Transverse colon (tissue), 4 donors: ENCODE data around the gene TGM6. TPM values are rescaled to one million over a fixed set of nuclear protein-coding genes. Genes with fewer than 3 reads are reported as not detected.

Experiments used
- DNase-seq: peaks from one replicate; pipeline ENCODE4 v3.0.0-alpha.2; 2019
- H3K27ac ChIP-seq, 4 donors: fragments of 200-600 bp; sonication (generic); 2 replicates each; pipeline ENCODE4 v1.5.1; 2016 to 2018; ENCODE audit warnings: inconsistent platforms in 4 of 4
- H3K27me3 ChIP-seq: fragments of 200-600 bp; sonication (generic); 2 replicates; pipeline ENCODE4 v1.5.1; 2017; ENCODE audit warnings: inconsistent platforms
- H3K36me3 ChIP-seq, 4 donors: fragments of 200-600 bp; sonication (generic); 2 replicates each; pipeline ENCODE4 v1.5.1; 2017 to 2019; ENCODE audit warnings: inconsistent platforms in 4 of 4
- H3K4me1 ChIP-seq, 4 donors: fragments of 200-600 bp; sonication (generic); 2 replicates each; pipeline ENCODE4 v1.5.1; 2017 to 2020; ENCODE audit warnings: inconsistent platforms in 4 of 4
- H3K4me3 ChIP-seq, 4 donors: fragments of 200-600 bp; sonication (generic); 1 replicate in 1 of 4; 2 replicates in 3 of 4; pipeline versions ENCODE4 v1.5.1 to v1.6.1; 2017 to 2019; ENCODE audit warnings: inconsistent platforms in 4 of 4
- H3K9me3 ChIP-seq, 2 donors: fragments of 200-600 bp; sonication (generic); 2 replicates each; pipeline ENCODE4 v1.5.1; 2017 to 2019; ENCODE audit warnings: inconsistent platforms in 2 of 2
- CTCF ChIP-seq, 5 experiments: fragments of 200-600 bp in 3 of 5; fragments of 450-650 bp in 2 of 5; sonication (generic) in 3 of 5; IDR thresholded peaks; 1 replicate in 2 of 5; 2 replicates in 3 of 5; pipeline ENCODE4 v1.5.1; 2016 to 2017; ENCODE audit warnings: antibody characterized with exemption in 5 of 5, inconsistent platforms in 3 of 5, mild to moderate bottlenecking in 2 of 5, moderate library complexity in 1 of 5
- EP300 ChIP-seq: sonication (generic); formaldehyde crosslinking; IDR thresholded peaks from one replicate; pipeline ENCODE4 v1.6.1; 2017; ENCODE audit warnings: antibody characterized with exemption, low read depth
- POLR2A ChIP-seq: fragments of 450-650 bp; IDR thresholded peaks from one replicate; pipeline ENCODE4 v1.6.1; 2016; ENCODE audit warnings: antibody characterized with exemption, mild to moderate bottlenecking, moderate library complexity
- POLR2AphosphoS5 ChIP-seq, 3 donors: sonication (generic); formaldehyde crosslinking; IDR thresholded peaks; one replicate each; pipeline ENCODE4 v1.6.1; 2016; ENCODE audit warnings: antibody characterized with exemption in 3 of 3
- WGBS, 2 donors: methylation state at CpG; one replicate each; pipeline ENCODE4 v1.1.5; 2018; ENCODE audit warnings: low coverage in 1 of 2; 5-methylcytosine and 5-hydroxymethylcytosine counted together
- in situ Hi-C, 4 donors: fragments of 200-750 bp; cut with MboI; loops; one replicate each; pipeline versions ENCODE4 v1.15.0 to v1.15.1; 2017; ENCODE audit warnings: low sequenced_read_pairs in 3 of 4, low pct_ligation_motif_present in 1 of 4, low pct_unique_long_range_greater_than_20kb in 1 of 4
- intact Hi-C: fragments of 100-400 bp; cut with DNase I; formaldehyde crosslinking; loops from one replicate; pipeline ENCODE4 v1.15.1; 2023; ENCODE audit warnings: low total_unique reads
- total RNA-seq, 4 donors: library from RNA; depleted of rRNA; stranded (reverse); fragments of >200 nt; gene quantifications; one replicate each; pipeline ENCODE4 v1.1.0, GENCODE V29; 2016

TGM6 gene
- total RNA-seq, 4 donors from 2014 or later, result 0.14 TPM; not detected in 3

DNA sequence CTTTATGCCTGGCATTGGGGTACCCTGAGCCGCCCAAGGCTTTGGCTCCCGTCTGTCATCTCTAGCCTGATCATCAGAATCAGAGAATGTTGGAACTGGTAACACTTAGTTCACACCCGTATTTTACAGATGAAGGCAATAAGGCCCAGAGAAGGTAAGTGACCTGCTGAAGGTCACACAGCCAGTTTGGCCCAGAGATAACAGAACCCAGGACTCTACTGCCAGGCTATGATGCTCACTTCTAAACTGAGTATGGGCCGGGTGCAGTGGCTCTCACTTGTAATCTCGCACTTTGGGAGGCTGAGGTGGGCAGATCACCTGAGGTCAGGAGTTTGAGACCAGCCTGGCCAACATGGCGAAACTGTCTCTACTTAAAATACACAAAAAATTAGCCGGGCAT lies 1.8 kb upstream of the TGM6 start:
- H3K36me3 ChIP-seq, result no peaks in the 10 kb centered on the region
- no peaks in the 10 kb centered on the region for H3K27me3 ChIP-seq
- TF ChIP-seq EP300 (no peak), POLR2AphosphoS5 (IDR thresholded peaks at IDR 0.05) (no peak), CTCF (IDR thresholded peaks at IDR 0.05) (no peak), POLR2A (no peak)
- WGBS, 2 donors, result 88 to 100% methylated on average over 3 to 7 of the region's 7 CpGs
- in situ Hi-C loops (no loop called here), intact Hi-C loops (no loop called here)
- no peak overlapping the region for H3K27ac ChIP-seq
- H3K9me3 ChIP-seq, result no peaks in the 10 kb centered on the region
- no peaks in the 10 kb centered on the region for H3K4me1 ChIP-seq
- no peak for DNase-seq
- H3K4me3 ChIP-seq, result no peak overlapping the region

DNA sequence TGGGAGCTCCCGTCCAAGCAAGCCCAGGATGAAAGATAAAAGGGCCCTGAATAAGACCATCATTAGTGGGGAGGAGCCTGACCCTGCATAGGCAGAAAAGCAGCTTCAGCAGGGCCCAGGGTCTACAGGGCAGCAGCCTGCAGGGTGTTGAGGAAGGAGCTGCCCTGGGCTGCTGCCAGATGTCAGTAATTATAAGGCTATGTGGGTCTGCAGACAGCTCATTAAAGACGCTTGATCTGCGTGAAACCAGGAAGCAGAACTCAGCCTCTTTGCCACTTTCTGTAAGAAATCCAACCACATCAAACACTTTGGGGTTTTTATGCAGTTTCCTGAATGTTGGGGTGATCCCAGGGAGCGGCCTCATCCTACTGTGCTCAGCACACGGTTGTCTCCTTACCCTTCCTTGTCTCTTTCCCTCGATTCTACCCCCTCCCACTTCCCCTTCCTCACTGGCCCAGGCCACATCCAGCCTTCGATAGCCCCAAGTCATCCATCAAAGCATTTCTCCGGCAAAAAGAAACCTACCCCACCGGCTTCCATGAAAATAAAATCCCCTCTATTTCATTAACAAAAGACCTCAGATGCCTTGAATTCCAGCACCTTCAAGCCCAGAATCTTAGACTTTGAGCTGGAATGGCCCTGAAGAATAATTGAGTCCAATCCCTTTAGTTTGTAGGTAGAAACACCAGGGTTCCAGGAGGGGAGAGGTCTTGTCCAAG lies 1.0 kb upstream of the TGM6 start:
- Histone ChIP-seq H3K9me3 (no peaks in the 10 kb centered on the region), H3K4me1 (no peaks in the 10 kb centered on the region), H3K4me3 (no peak overlapping the region), H3K36me3 (no peaks in the 10 kb centered on the region), H3K27ac (no peak overlapping the region), H3K27me3 (no peaks in the 10 kb centered on the region)
- in situ Hi-C loops, result no loop called here
- 44% methylated on average over 8 of the region's 9 CpGs; no CpG with 5 or more reads in 1 of the 2 donors for WGBS, 2 donors
- DNase-seq, result no peak
- intact Hi-C loops, result no loop called here
- no peak for TF ChIP-seq POLR2A
- no peak for TF ChIP-seq POLR2AphosphoS5 (IDR thresholded peaks at IDR 0.05)
- TF ChIP-seq EP300, result no peak
- no peak for TF ChIP-seq CTCF (IDR thresholded peaks at IDR 0.05)

GRCh38 chr20:2381303-2381702 lies 602 bp downstream of the TGM6 start:
- no peaks in the 10 kb centered on the region for H3K9me3 ChIP-seq
- WGBS, 2 donors, result 55 to 71% methylated on average over 4 to 7 of the region's 7 CpGs
- no peaks in the 10 kb centered on the region for H3K4me1 ChIP-seq
- intact Hi-C loops (no loop called here), in situ Hi-C loops (no loop called here)
- H3K27me3 ChIP-seq, result no peaks in the 10 kb centered on the region
- no peak overlapping the region for H3K27ac ChIP-seq
- no peak for DNase-seq
- H3K4me3 ChIP-seq, result no peak overlapping the region
- H3K36me3 ChIP-seq, result no peaks in the 10 kb centered on the region
- TF ChIP-seq POLR2A (no peak), POLR2AphosphoS5 (IDR thresholded peaks at IDR 0.05) (no peak), CTCF (IDR thresholded peaks at IDR 0.05) (no peak), EP300 (no peak)

- no peak for DNase-seq
- H3K36me3 ChIP-seq, result no peaks in the 10 kb centered on the region
- H3K9me3 ChIP-seq, result no peaks in the 10 kb centered on the region
- no peak overlapping the region for H3K4me3 ChIP-seq
- WGBS, 2 donors, result 100% methylated on average over 2 of the region's 2 CpGs; no CpG with 5 or more reads in 1 of the 2 donors
- no peaks in the 10 kb centered on the region for H3K4me1 ChIP-seq
- TF ChIP-seq CTCF (IDR thresholded peaks at IDR 0.05) (no peak), EP300 (no peak), POLR2A (no peak), POLR2AphosphoS5 (IDR thresholded peaks at IDR 0.05) (no peak)
- intact Hi-C loops, result no loop called here
- in situ Hi-C loops, result no loop called here
- H3K27ac ChIP-seq, result no peak overlapping the region
- H3K27me3 ChIP-seq, result no peaks in the 10 kb centered on the region
Observed at GRCh38 chr20:2382833-2383232, 2.1 kb downstream of the TGM6 start.
